Measurements from ENCODE around the gene LRRC61. TPM values are rescaled to one million over a fixed set of nuclear protein-coding genes. Genes with fewer than 3 reads are reported as not detected.
"Not testable (repeated sequence)": the region's sequence is repeated elsewhere in the genome, so short reads cannot be mapped to it uniquely, and the experiment has no call there.

Gene LRRC61
- total RNA-seq: 63.4 and 70.8 TPM in 2 replicates

GRCh38 chr7:150322833-150323681 lies at the start of gene LRRC61, which contains the start of gene ACTR3C:
Gene LRRC61, plus strand, starts transcription at chr7:150323355. Its CDS starts 13,507 bp downstream, at chr7:150336862.
Gene ACTR3C, minus strand, starts transcription at chr7:150323545. Its CDS starts 28,249 bp downstream, at chr7:150295296.
- TF ChIP-seq CTCF (IDR thresholded peaks at IDR 0.05; ENCODE audit: insufficient read depth, low read length, poor library complexity, severe bottlenecking): no peak
- Histone ChIP-seq H3K4me3 (ENCODE audit: low read depth, low read length) (peak within 1 kb of the TSS; percentile 61), H3K27me3 (ENCODE audit: control insufficient read depth, insufficient read depth, low read length) (no peaks in the 10 kb centered on the region), H3K36me3 (ENCODE audit: control insufficient read depth, insufficient read depth, low read length) (no peaks in the 10 kb centered on the region)
- no peak for DNase-seq (ENCODE audit: low read depth)

GRCh38 chr7:150276132-150276695 lies 46.9 kb upstream of the LRRC61 start:
- not testable (repeated sequence) for H3K4me3 ChIP-seq (ENCODE audit: low read depth, low read length); H3K36me3 ChIP-seq (ENCODE audit: control insufficient read depth, insufficient read depth, low read length); DNase-seq (ENCODE audit: low read depth); H3K27me3 ChIP-seq (ENCODE audit: control insufficient read depth, insufficient read depth, low read length)
- peak; percentile 54 for TF ChIP-seq CTCF (IDR thresholded peaks at IDR 0.05; ENCODE audit: insufficient read depth, low read length, poor library complexity, severe bottlenecking)

GRCh38 chr7:150278383-150278782 lies 44.8 kb upstream of the LRRC61 start:
- not testable (repeated sequence) for H3K36me3 ChIP-seq (ENCODE audit: control insufficient read depth, insufficient read depth, low read length); H3K27me3 ChIP-seq (ENCODE audit: control insufficient read depth, insufficient read depth, low read length); DNase-seq (ENCODE audit: low read depth); H3K4me3 ChIP-seq (ENCODE audit: low read depth, low read length)

- not testable (repeated sequence) for H3K27me3 ChIP-seq (ENCODE audit: control insufficient read depth, insufficient read depth, low read length); H3K36me3 ChIP-seq (ENCODE audit: control insufficient read depth, insufficient read depth, low read length)
These were observed 41.3 kb upstream of the LRRC61 start for GRCh38 chr7:150281681-150282403.

GRCh38 chr7:150283111-150283510 lies 40.0 kb upstream of the LRRC61 start:
- not testable (repeated sequence) for H3K4me3 ChIP-seq (ENCODE audit: low read depth, low read length); DNase-seq (ENCODE audit: low read depth); H3K27me3 ChIP-seq (ENCODE audit: control insufficient read depth, insufficient read depth, low read length); H3K36me3 ChIP-seq (ENCODE audit: control insufficient read depth, insufficient read depth, low read length)

More at GRCh38 chr7:150281681-150282403, 41.3 kb upstream of the LRRC61 start:
- not testable (repeated sequence) for H3K4me3 ChIP-seq (ENCODE audit: low read depth, low read length); DNase-seq (ENCODE audit: low read depth)

GRCh38 chr7:150283608-150284007 lies 39.5 kb upstream of the LRRC61 start:
- not testable (repeated sequence) for H3K4me3 ChIP-seq (ENCODE audit: low read depth, low read length); H3K27me3 ChIP-seq (ENCODE audit: control insufficient read depth, insufficient read depth, low read length); H3K36me3 ChIP-seq (ENCODE audit: control insufficient read depth, insufficient read depth, low read length); DNase-seq (ENCODE audit: low read depth)

- DNase-seq (ENCODE audit: low read depth); H3K4me3 ChIP-seq (ENCODE audit: low read depth, low read length); H3K27me3 ChIP-seq (ENCODE audit: control insufficient read depth, insufficient read depth, low read length); H3K36me3 ChIP-seq (ENCODE audit: control insufficient read depth, insufficient read depth, low read length): not testable (repeated sequence)
- TF ChIP-seq CTCF (IDR thresholded peaks at IDR 0.05; ENCODE audit: insufficient read depth, low read length, poor library complexity, severe bottlenecking): peak; percentile 49
These were observed 37.1 kb upstream of the LRRC61 start for GRCh38 chr7:150285849-150286754.

- H3K4me3 ChIP-seq (ENCODE audit: low read depth, low read length); H3K27me3 ChIP-seq (ENCODE audit: control insufficient read depth, insufficient read depth, low read length); DNase-seq (ENCODE audit: low read depth); H3K36me3 ChIP-seq (ENCODE audit: control insufficient read depth, insufficient read depth, low read length): not testable (repeated sequence)
These were observed 35.3 kb upstream of the LRRC61 start for GRCh38 chr7:150287815-150288214.

- DNase-seq (ENCODE audit: low read depth); H3K4me3 ChIP-seq (ENCODE audit: low read depth, low read length); H3K36me3 ChIP-seq (ENCODE audit: control insufficient read depth, insufficient read depth, low read length); H3K27me3 ChIP-seq (ENCODE audit: control insufficient read depth, insufficient read depth, low read length): not testable (repeated sequence)
These were observed 34.3 kb upstream of the LRRC61 start for GRCh38 chr7:150288816-150289215.

- H3K36me3 ChIP-seq (ENCODE audit: control insufficient read depth, insufficient read depth, low read length); H3K27me3 ChIP-seq (ENCODE audit: control insufficient read depth, insufficient read depth, low read length); H3K4me3 ChIP-seq (ENCODE audit: low read depth, low read length); DNase-seq (ENCODE audit: low read depth): not testable (repeated sequence)
These were observed 32.8 kb upstream of the LRRC61 start for GRCh38 chr7:150290317-150290716.

All from kidney epithelial cell (primary cell).